Gastrocnemius medialis (tissue), 4 donors: Measurements from ENCODE around the gene SLC22A12.

ENCODE experiments used
- CTCF ChIP-seq, 5 experiments: fragments of 450-650 bp in 3 of 5; fragments of 200-600 bp in 2 of 5; sonication (generic) in 2 of 5; IDR thresholded peaks in 4 of 5; conservative IDR thresholded peaks in 1 of 5; 1 replicate in 4 of 5; 2 replicates in 1 of 5; pipeline ENCODE4 v1.5.1; 2016 to 2019; ENCODE audit warnings: antibody characterized with exemption in 5 of 5, mild to moderate bottlenecking in 3 of 5, moderate library complexity in 3 of 5
- POLR2A ChIP-seq, 2 donors: fragments of 450-650 bp; IDR thresholded peaks; one replicate each; pipeline ENCODE4 v1.6.1; 2017; ENCODE audit warnings: antibody characterized with exemption in 2 of 2, mild to moderate bottlenecking in 2 of 2, moderate library complexity in 2 of 2

- no peak for TF ChIP-seq CTCF (IDR thresholded peaks at IDR 0.05 in 4 of 5, conservative IDR thresholded peaks at IDR 0.05 in 1 of 5)
- TF ChIP-seq POLR2A (IDR thresholded peaks at IDR 0.05), result no peak
Observed at GRCh38 chr11:64572143-64572542, 18.9 kb upstream of the SLC22A12 start.
